DMS 273 treated with DMSO at 0.1 percent for 48 hours (cell line): ENCODE measurements around the gene SEMA3A.
"Not testable (repeated sequence)": the region's sequence is repeated elsewhere in the genome, so short reads cannot be mapped to it uniquely, and the experiment has no call there.

Experiments used
- DNase-seq: peaks from one replicate; lab custom pipeline; 2025; lab: John Stamatoyannopoulos, UW

Gene SEMA3A

GRCh38 chr7:84154991-84155781, 39.4 kb downstream of the SEMA3A start:
- no peak for DNase-seq

GRCh38 chr7:84152995-84153394, 41.6 kb downstream of the SEMA3A start:
- DNase-seq = no peak

- not testable (repeated sequence) for DNase-seq
Observed at GRCh38 chr7:84150370-84150769, 44.2 kb downstream of the SEMA3A start.

GRCh38 chr7:84149573-84149972, 45.0 kb downstream of the SEMA3A start:
- DNase-seq = no peak

GRCh38 chr7:84145892-84146291, 48.7 kb downstream of the SEMA3A start:
- no peak for DNase-seq

GRCh38 chr7:84144935-84145334, 49.7 kb downstream of the SEMA3A start:
- no peak for DNase-seq

- no peak for DNase-seq
Observed at GRCh38 chr7:84144480-84144879, 50.1 kb downstream of the SEMA3A start.

- DNase-seq = no peak
Observed at GRCh38 chr7:84142726-84143125, 51.9 kb downstream of the SEMA3A start.

- no peak for DNase-seq
Observed at GRCh38 chr7:84139986-84140729, 54.4 kb downstream of the SEMA3A start.

- no peak for DNase-seq
Observed at GRCh38 chr7:84138411-84138810, 56.2 kb downstream of the SEMA3A start.

- DNase-seq = no peak
Observed at GRCh38 chr7:84137812-84138211, 56.8 kb downstream of the SEMA3A start.

GRCh38 chr7:84136809-84137208, 57.8 kb downstream of the SEMA3A start:
- no peak for DNase-seq

- no peak for DNase-seq
Observed at GRCh38 chr7:84136336-84136735, 58.3 kb downstream of the SEMA3A start.

GRCh38 chr7:84134169-84134568, 60.4 kb downstream of the SEMA3A start:
- DNase-seq = no peak

- no peak for DNase-seq
Observed at GRCh38 chr7:84125654-84126053, 68.9 kb downstream of the SEMA3A start.

GRCh38 chr7:84123965-84124547, 70.5 kb downstream of the SEMA3A start:
- DNase-seq = no peak

- DNase-seq = no peak
Observed at GRCh38 chr7:84122582-84123360, 71.8 kb downstream of the SEMA3A start.

- peak; percentile 33 for DNase-seq
Observed at GRCh38 chr7:84117304-84117703, 77.3 kb downstream of the SEMA3A start.

- DNase-seq = peak; percentile 72
Observed at GRCh38 chr7:84113906-84114850, 80.4 kb downstream of the SEMA3A start.

GRCh38 chr7:84113286-84113685, 81.3 kb downstream of the SEMA3A start:
- no peak for DNase-seq

- peak; percentile 89 for DNase-seq
Observed at GRCh38 chr7:84112771-84113170, 81.8 kb downstream of the SEMA3A start.
